Spleen (tissue), 11 donors: ENCODE measurements around the gene C19orf25. TPM values are rescaled to one million over a fixed set of nuclear protein-coding genes. Genes with fewer than 3 reads are reported as not detected.

ENCODE experiments used
- DNase-seq: peaks from one replicate; pipeline ENCODE4 v3.0.0-alpha.2; 2020
- H3K27ac ChIP-seq, 8 donors: fragments of 200-600 bp; sonication (generic) in 7 of 8; 1 replicate in 4 of 8; 2 replicates in 4 of 8; pipeline versions ENCODE4 v1.5.0 to v1.8.0; 2016 to 2021; ENCODE audit warnings: inconsistent platforms in 4 of 8, mild to moderate bottlenecking in 4 of 8, moderate library complexity in 1 of 8
- H3K27me3 ChIP-seq, 7 donors: fragments of 200-600 bp; sonication (generic) in 6 of 7; replicated peaks in 1 of 7; 1 replicate in 4 of 7; 2 replicates in 3 of 7; pipeline versions ENCODE4 v1.5.0 to v1.8.0; 2016 to 2021; ENCODE audit warnings: inconsistent platforms in 3 of 7, mild to moderate bottlenecking in 1 of 7
- H3K36me3 ChIP-seq, 6 donors: fragments of 200-600 bp; sonication (generic) in 5 of 6; 1 replicate in 4 of 6; 2 replicates in 2 of 6; pipeline versions ENCODE4 v1.5.0 to v1.8.0; 2016 to 2021; ENCODE audit warnings: inconsistent platforms in 2 of 6
- H3K4me1 ChIP-seq, 6 donors: fragments of 200-600 bp; sonication (generic) in 5 of 6; 1 replicate in 3 of 6; 2 replicates in 3 of 6; pipeline versions ENCODE4 v1.5.0 to v1.8.0; 2016 to 2021; ENCODE audit warnings: inconsistent platforms in 3 of 6
- H3K4me3 ChIP-seq, 8 donors: fragments of 200-600 bp; sonication (generic) in 7 of 8; 1 replicate in 4 of 8; 2 replicates in 4 of 8; pipeline versions ENCODE4 v1.5.0 to v1.8.0; 2016 to 2021; ENCODE audit warnings: inconsistent platforms in 4 of 8, mild to moderate bottlenecking in 4 of 8, moderate library complexity in 2 of 8
- H3K9me3 ChIP-seq, 8 donors: fragments of 200-600 bp; sonication (generic) in 7 of 8; 1 replicate in 4 of 8; 2 replicates in 4 of 8; pipeline versions ENCODE4 v1.5.0 to v1.8.0; 2016 to 2021; ENCODE audit warnings: inconsistent platforms in 4 of 8
- CTCF ChIP-seq, 11 experiments: fragments of 200-600 bp in 7 of 11; fragments of 450-650 bp in 4 of 11; sonication (generic) in 4 of 11; IDR thresholded peaks in 8 of 11; conservative IDR thresholded peaks in 3 of 11; 1 replicate in 7 of 11; 2 replicates in 4 of 11; pipeline versions ENCODE4 v1.4.0 to v1.8.0; 2016 to 2021; ENCODE audit warnings: antibody characterized with exemption in 11 of 11, inconsistent platforms in 4 of 11, mild to moderate bottlenecking in 1 of 11
- POLR2A ChIP-seq, 3 donors: fragments of 450-650 bp; IDR thresholded peaks; one replicate each; pipeline ENCODE4 v1.5.1; 2017; ENCODE audit warnings: antibody characterized with exemption in 3 of 3, mild to moderate bottlenecking in 1 of 3
- POLR2AphosphoS5 ChIP-seq, 3 donors: sonication (generic); formaldehyde crosslinking; IDR thresholded peaks; one replicate each; pipeline ENCODE4 v1.5.1; 2017; ENCODE audit warnings: antibody characterized with exemption in 3 of 3
- WGBS, 5 donors: extraction: QIAGEN DNeasy Blood & Tissue Kit in 3 of 5; methylation state at CpG; one replicate each; pipeline versions ENCODE4 v1.1.5 to v1.1.7; 2013 to 2018; 5-methylcytosine and 5-hydroxymethylcytosine counted together
- intact Hi-C: fragments of 100-400 bp; cut with DNase I; formaldehyde crosslinking; loops from one replicate; pipeline ENCODE4 v1.15.0; 2023; ENCODE audit warnings: low total_unique reads
- polyA plus RNA-seq, 3 donors: library from polyadenylated mRNA; stranded (reverse); fragments of 200-250 nt; gene quantifications; one replicate each; pipeline ENCODE4 v1.2.1, GENCODE V29; 2013
- total RNA-seq, 7 donors: library from RNA; depleted of rRNA in 3 of 7; stranded (reverse); fragments of >200 nt in 3 of 7; fragmentation: NEBNext Ultra II Directional in 4 of 7; extraction: Animal tissue kit (Norgen Biotek cat#: 25700) in 4 of 7; gene quantifications; one replicate each; pipeline versions ENCODE4 v1.1.0 to v1.2.1, GENCODE V29; 2016 to 2021
- donor health status: healthy with polysubstance abuse.
- donor health status: DM: no; HTN: no; CAD: no; lungs with moderate emphysema.
- donor health status: DM: no; HTN: no; CAD: no.
- donor health status: Bipolar disorder and iron deficiency.
- donor health status: healthy.
- donor health status: DM: no; HTN: no; CAD: no.
- donor health status: DM: yes; HTN: yes; CAD: no.

Gene C19orf25
- total and polyA plus RNA-seq, 10 donors, result 24.7 to 56.6 (median 39.5) TPM

GRCh38 chr19:1457031-1457739 is 21.8 kb downstream of the C19orf25 start:
- no peak overlapping the region for H3K27ac ChIP-seq
- peaks cover 4 to 50% (median 30%) of the 10 kb centered on the region in 6 donors for H3K4me1 ChIP-seq
- peaks cover 0 to 24% (median 4%) of the 10 kb centered on the region in 6 donors for H3K36me3 ChIP-seq
- DNase-seq, result no peak
- H3K9me3 ChIP-seq, result no peaks in the 10 kb centered on the region
- 13 to 27% (median 23%) methylated on average over 27 to 48 of the region's 48 CpGs for WGBS, 5 donors
- H3K4me3 ChIP-seq, result no peak overlapping the region
- H3K27me3 ChIP-seq, result peaks cover 7 to 76% (median 59%) of the 10 kb centered on the region in 7 donors
- TF ChIP-seq POLR2AphosphoS5 (IDR thresholded peaks at IDR 0.05) (peak; percentile 22 to 68 (median 45)), CTCF (IDR thresholded peaks at IDR 0.05 in 8 of 11, conservative IDR thresholded peaks at IDR 0.05 in 3 of 11) (no peak), POLR2A (IDR thresholded peaks at IDR 0.05) (no peak)
- intact Hi-C loops, result no loop called here

GRCh38 chr19:1456121-1456900 is 22.7 kb downstream of the C19orf25 start:
- TF ChIP-seq CTCF (IDR thresholded peaks at IDR 0.05 in 8 of 11, conservative IDR thresholded peaks at IDR 0.05 in 3 of 11) (no peak), POLR2AphosphoS5 (IDR thresholded peaks at IDR 0.05) (peak in 2 of 3 donors; percentile 3 to 47), POLR2A (IDR thresholded peaks at IDR 0.05) (no peak)
- H3K4me1 ChIP-seq, result peaks cover 4 to 51% (median 30%) of the 10 kb centered on the region in 6 donors
- H3K27ac ChIP-seq, result no peak overlapping the region
- peaks cover 7 to 85% (median 68%) of the 10 kb centered on the region in 7 donors for H3K27me3 ChIP-seq
- WGBS, 5 donors, result 23 to 45% (median 36%) methylated on average over 10 to 43 of the region's 43 CpGs
- no peak overlapping the region for H3K4me3 ChIP-seq
- intact Hi-C loops, result no loop called here
- peaks cover 0 to 17% (median 4%) of the 10 kb centered on the region in 6 donors for H3K36me3 ChIP-seq
- DNase-seq, result no peak
- H3K9me3 ChIP-seq, result no peaks in the 10 kb centered on the region

- peaks cover 4 to 51% (median 30%) of the 10 kb centered on the region in 6 donors for H3K4me1 ChIP-seq
- H3K27me3 ChIP-seq, result peaks cover 7 to 93% (median 75%) of the 10 kb centered on the region in 7 donors
- no peak for DNase-seq
- H3K9me3 ChIP-seq, result no peaks in the 10 kb centered on the region
- peak overlapping the region in 1 of 8 donors; percentile 48 for H3K4me3 ChIP-seq
- H3K27ac ChIP-seq, result no peak overlapping the region
- intact Hi-C loops, result no loop called here
- TF ChIP-seq CTCF (IDR thresholded peaks at IDR 0.05 in 8 of 11, conservative IDR thresholded peaks at IDR 0.05 in 3 of 11), result no peak
- TF ChIP-seq POLR2AphosphoS5 (IDR thresholded peaks at IDR 0.05), result peak in 2 of 3 donors; percentile 16 to 57
- peaks cover 0 to 9% (median 0%) of the 10 kb centered on the region in 6 donors for H3K36me3 ChIP-seq
- 2 to 9% (median 3%) methylated on average over 18 to 42 of the region's 42 CpGs for WGBS, 5 donors
Observed at GRCh38 chr19:1455336-1456120, 23.5 kb downstream of the C19orf25 start.
